ENCODE results near the gene ETV3L. TPM values are rescaled to one million over a fixed set of nuclear protein-coding genes. Genes with fewer than 3 reads are reported as not detected.

The ETV3L gene
- total and polyA plus RNA-seq, 2 donors from 2014 or later = not detected

GRCh38 chr1:157087030-157087429 lies 12.6 kb downstream of the ETV3L start:
- intact Hi-C loops (cut with DNase I) = no loop called here
- H3K4me3 ChIP-seq (ENCODE audit: low read length in 3 of 3) = no peak overlapping the region
- no peak overlapping the region for H3K9ac ChIP-seq (ENCODE audit: low read length in 3 of 3)
- no peaks in the 10 kb centered on the region for H3K4me1 ChIP-seq (ENCODE audit: control insufficient read depth in 2 of 3, insufficient read depth in 2 of 3, low read depth in 1 of 3, low read length in 3 of 3)
- DNase-seq = no peak
- no peak for FAIRE-seq
- H3K9me3 ChIP-seq (ENCODE audit: control insufficient read depth in 2 of 3, insufficient read depth in 1 of 3, low read length in 3 of 3) = no peaks in the 10 kb centered on the region
- H3K36me3 ChIP-seq (ENCODE audit: control insufficient read depth in 2 of 3, insufficient read depth in 3 of 3, low read length in 3 of 3) = no peaks in the 10 kb centered on the region
- no peak for TF ChIP-seq CTCF (IDR thresholded peaks at IDR 0.05; ENCODE audit: borderline replicate concordance, extremely low read depth, insufficient read depth)
- no peaks in the 10 kb centered on the region for H3K27me3 ChIP-seq (ENCODE audit: control insufficient read depth, insufficient read depth, low read length)
- no peak overlapping the region for H3K27ac ChIP-seq (ENCODE audit: low read depth in 2 of 2, low read length in 2 of 2)

GRCh38 chr1:157086299-157086698 lies 13.3 kb downstream of the ETV3L start:
- Histone ChIP-seq H3K27me3 (ENCODE audit: control insufficient read depth, insufficient read depth, low read length) (no peaks in the 10 kb centered on the region), H3K9me3 (ENCODE audit: control insufficient read depth in 2 of 3, insufficient read depth in 1 of 3, low read length in 3 of 3) (no peaks in the 10 kb centered on the region), H3K4me1 (ENCODE audit: control insufficient read depth in 2 of 3, insufficient read depth in 2 of 3, low read depth in 1 of 3, low read length in 3 of 3) (no peaks in the 10 kb centered on the region), H3K9ac (ENCODE audit: low read length in 3 of 3) (no peak overlapping the region), H3K4me3 (ENCODE audit: low read length in 3 of 3) (no peak overlapping the region), H3K36me3 (ENCODE audit: control insufficient read depth in 2 of 3, insufficient read depth in 3 of 3, low read length in 3 of 3) (no peaks in the 10 kb centered on the region), H3K27ac (ENCODE audit: low read depth in 2 of 2, low read length in 2 of 2) (no peak overlapping the region)
- TF ChIP-seq CTCF (IDR thresholded peaks at IDR 0.05; ENCODE audit: borderline replicate concordance, extremely low read depth, insufficient read depth) = no peak
- FAIRE-seq (no peak), DNase-seq (no peak)
- intact Hi-C loops (cut with DNase I) = no loop called here

- DNase-seq (no peak), FAIRE-seq (no peak)
- Histone ChIP-seq H3K4me3 (ENCODE audit: low read length in 3 of 3) (no peak overlapping the region), H3K27ac (ENCODE audit: low read depth in 2 of 2, low read length in 2 of 2) (no peak overlapping the region), H3K27me3 (ENCODE audit: control insufficient read depth, insufficient read depth, low read length) (no peaks in the 10 kb centered on the region), H3K9me3 (ENCODE audit: control insufficient read depth in 2 of 3, insufficient read depth in 1 of 3, low read length in 3 of 3) (no peaks in the 10 kb centered on the region), H3K36me3 (ENCODE audit: control insufficient read depth in 2 of 3, insufficient read depth in 3 of 3, low read length in 3 of 3) (no peaks in the 10 kb centered on the region), H3K9ac (ENCODE audit: low read length in 3 of 3) (no peak overlapping the region), H3K4me1 (ENCODE audit: control insufficient read depth in 2 of 3, insufficient read depth in 2 of 3, low read depth in 1 of 3, low read length in 3 of 3) (no peaks in the 10 kb centered on the region)
- intact Hi-C loops (cut with DNase I) = no loop called here
- no peak for TF ChIP-seq CTCF (IDR thresholded peaks at IDR 0.05; ENCODE audit: borderline replicate concordance, extremely low read depth, insufficient read depth)
Observed at GRCh38 chr1:157085421-157085820, 14.2 kb downstream of the ETV3L start.

- intact Hi-C loops (cut with DNase I) = no loop called here
- no peak for TF ChIP-seq CTCF (IDR thresholded peaks at IDR 0.05; ENCODE audit: borderline replicate concordance, extremely low read depth, insufficient read depth)
Observed at GRCh38 chr1:157084720-157085119, 14.9 kb downstream of the ETV3L start.

More at GRCh38 chr1:157084720-157085119, 14.9 kb downstream of the ETV3L start:
- Histone ChIP-seq H3K27me3 (ENCODE audit: control insufficient read depth, insufficient read depth, low read length) (no peaks in the 10 kb centered on the region), H3K9me3 (ENCODE audit: control insufficient read depth in 2 of 3, insufficient read depth in 1 of 3, low read length in 3 of 3) (no peaks in the 10 kb centered on the region), H3K9ac (ENCODE audit: low read length in 3 of 3) (no peak overlapping the region), H3K36me3 (ENCODE audit: control insufficient read depth in 2 of 3, insufficient read depth in 3 of 3, low read length in 3 of 3) (no peaks in the 10 kb centered on the region), H3K4me3 (ENCODE audit: low read length in 3 of 3) (no peak overlapping the region), H3K27ac (ENCODE audit: low read depth in 2 of 2, low read length in 2 of 2) (no peak overlapping the region), H3K4me1 (ENCODE audit: control insufficient read depth in 2 of 3, insufficient read depth in 2 of 3, low read depth in 1 of 3, low read length in 3 of 3) (no peaks in the 10 kb centered on the region)
- FAIRE-seq (no peak), DNase-seq (no peak)

Data from kidney (tissue), 14 donors.